ENCODE measurements around the gene SYT1.

- no peak for TF ChIP-seq YY1 (IDR thresholded peaks at IDR 0.05; ENCODE audit: low read depth, low read length)
- TF ChIP-seq RBBP5 (IDR thresholded peaks at IDR 0.05; ENCODE audit: borderline replicate concordance, low read depth, low read length): no peak
- TF ChIP-seq SIN3A (conservative IDR thresholded peaks at IDR 0.05 in 1 of 2, IDR thresholded peaks at IDR 0.05 in 1 of 2; ENCODE audit: low read depth in 1 of 2, low read length in 2 of 2): no peak
- no peak for TF ChIP-seq EZH2 (IDR thresholded peaks at IDR 0.05; ENCODE audit: low read depth, low read length, severe bottlenecking)
- no peak for TF ChIP-seq POLR2AphosphoS5 (IDR thresholded peaks at IDR 0.05; ENCODE audit: low read depth, low read length)
- no peak for TF ChIP-seq USF2 (IDR thresholded peaks at IDR 0.05; ENCODE audit: low read length)
- no peak for TF ChIP-seq CTCF (IDR thresholded peaks at IDR 0.05; ENCODE audit: control extremely low read depth in 1 of 3, insufficient read depth in 1 of 3, low read depth in 1 of 3, low read length in 3 of 3)
- no peak for TF ChIP-seq SRF (IDR thresholded peaks at IDR 0.05; ENCODE audit: low read depth, low read length)
- TF ChIP-seq FOSL1 (IDR thresholded peaks at IDR 0.05; ENCODE audit: insufficient read depth, low read depth, low read length): no peak
- TF ChIP-seq KDM5A (IDR thresholded peaks at IDR 0.05; ENCODE audit: low read length): no peak
- TF ChIP-seq RFX5 (IDR thresholded peaks at IDR 0.05; ENCODE audit: borderline replicate concordance, low read depth, low read length): no peak
- no peak for TF ChIP-seq JUND (IDR thresholded peaks at IDR 0.05; ENCODE audit: low read length)
- TF ChIP-seq POLR2A (IDR thresholded peaks at IDR 0.05; ENCODE audit: control extremely low read depth in 1 of 2, low read depth in 2 of 2, low read length in 2 of 2): no peak
Measured at GRCh38 chr12:78820946-78821345, 43.6 kb upstream of the SYT1 start.

All from H1 (cell line).